Upper lobe of left lung (tissue), 6 donors: ENCODE data around the gene PFN2. TPM values are rescaled to one million over a fixed set of nuclear protein-coding genes. Genes with fewer than 3 reads are reported as not detected.

Experiments
- ATAC-seq, 2 donors: fragments of 200-7000 bp; cut with Tn5 transposase; one replicate each; pipeline ENCODE4 v1.9.1; 2022; ENCODE audit warnings: mild to moderate bottlenecking in 2 of 2, moderate library complexity in 2 of 2; ENCODE audit not compliant: low FRiP score in 2 of 2
- DNase-seq, 2 donors: peaks; one replicate each; pipeline ENCODE4 v3.0.0-alpha.2; 2019 to 2020
- H3K27ac ChIP-seq, 4 donors: fragments of 200-600 bp; sonication (generic); one replicate each; pipeline ENCODE4 v1.5.1; 2016 to 2019
- H3K27me3 ChIP-seq, 4 donors: fragments of 200-600 bp; sonication (generic); one replicate each; pipeline ENCODE4 v1.5.1; 2017 to 2019
- H3K36me3 ChIP-seq, 4 donors: fragments of 200-600 bp; sonication (generic); one replicate each; pipeline ENCODE4 v1.5.1; 2016 to 2019
- H3K4me1 ChIP-seq, 4 donors: fragments of 200-600 bp; sonication (generic); one replicate each; pipeline ENCODE4 v1.5.1; 2018 to 2019
- H3K4me3 ChIP-seq, 4 donors: fragments of 200-600 bp; sonication (generic); one replicate each; pipeline ENCODE4 v1.5.1; 2017 to 2019; ENCODE audit warnings: mild to moderate bottlenecking in 2 of 4, moderate library complexity in 1 of 4
- H3K9me3 ChIP-seq, 4 donors: fragments of 200-600 bp; sonication (generic); one replicate each; pipeline ENCODE4 v1.5.1; 2018 to 2019
- CTCF ChIP-seq, 6 experiments: fragments of 450-650 bp in 4 of 6; fragments of 200-600 bp in 2 of 6; sonication (generic) in 2 of 6; IDR thresholded peaks; one replicate each; pipeline ENCODE4 v1.5.1; 2016 to 2019; ENCODE audit warnings: antibody characterized with exemption in 6 of 6
- EP300 ChIP-seq, 4 donors: sonication (generic); formaldehyde crosslinking; IDR thresholded peaks; one replicate each; pipeline ENCODE4 v1.5.1; 2017; ENCODE audit warnings: antibody characterized with exemption in 4 of 4, control low read depth in 2 of 4
- POLR2A ChIP-seq, 4 donors: fragments of 450-650 bp; IDR thresholded peaks; one replicate each; pipeline ENCODE4 v1.5.1; 2016 to 2017; ENCODE audit warnings: antibody characterized with exemption in 4 of 4, mild to moderate bottlenecking in 2 of 4
- POLR2AphosphoS5 ChIP-seq, 2 donors: sonication (generic); formaldehyde crosslinking; IDR thresholded peaks; one replicate each; pipeline ENCODE4 v1.5.1; 2017; ENCODE audit warnings: antibody characterized with exemption in 2 of 2
- WGBS, 2 donors: methylation state at CpG; one replicate each; pipeline ENCODE4 v1.1.5; 2017 to 2018; 5-methylcytosine and 5-hydroxymethylcytosine counted together
- total RNA-seq, 6 donors: library from RNA; depleted of rRNA in 4 of 6; stranded (reverse); fragments of >200 nt in 4 of 6; gene quantifications; one replicate each; pipeline versions ENCODE4 v1.1.0 to v1.2.1, GENCODE V29; 2016 to 2021
- donor health status: DM: no; HTN: no; CAD: no; lungs with moderate emphysema.
- donor health status: DM: no; HTN: yes; CAD: no; lungs with severe emphysema.

PFN2 gene
- total RNA-seq, 6 donors from 2014 or later, result 6.3 to 38.5 (median 16.8) TPM

- Histone ChIP-seq H3K36me3 (no peaks in the 10 kb centered on the region), H3K27ac (no peak overlapping the region), H3K4me1 (no peaks in the 10 kb centered on the region), H3K27me3 (no peaks in the 10 kb centered on the region), H3K4me3 (no peak overlapping the region), H3K9me3 (no peaks in the 10 kb centered on the region)
- TF ChIP-seq EP300 (IDR thresholded peaks at IDR 0.05), result no peak
- no peak for TF ChIP-seq CTCF (IDR thresholded peaks at IDR 0.05)
- TF ChIP-seq POLR2A (IDR thresholded peaks at IDR 0.05), result no peak
- no peak for TF ChIP-seq POLR2AphosphoS5 (IDR thresholded peaks at IDR 0.05)
- no peak for ATAC-seq
- DNase-seq, result no peak
- WGBS, 2 donors, result 70 to 81% methylated on average over 2 of the region's 2 CpGs
These were observed 6.7 kb upstream of the PFN2 start for GRCh38 chr3:149977386-149977785.

GRCh38 chr3:149975919-149976318, 5.2 kb upstream of the PFN2 start:
- no peak for DNase-seq
- H3K4me1 ChIP-seq, result peaks cover 0 to 11% (median 5%) of the 10 kb centered on the region in 4 donors
- no peak for ATAC-seq
- H3K27ac ChIP-seq, result no peak overlapping the region
- peaks cover 0 to 3% (median 1%) of the 10 kb centered on the region in 4 donors for H3K27me3 ChIP-seq
- H3K4me3 ChIP-seq, result no peak overlapping the region
- TF ChIP-seq POLR2A (IDR thresholded peaks at IDR 0.05) (no peak), CTCF (IDR thresholded peaks at IDR 0.05) (no peak), EP300 (IDR thresholded peaks at IDR 0.05) (no peak), POLR2AphosphoS5 (IDR thresholded peaks at IDR 0.05) (no peak)
- no peaks in the 10 kb centered on the region for H3K9me3 ChIP-seq
- H3K36me3 ChIP-seq, result no peaks in the 10 kb centered on the region

GRCh38 chr3:149971403-149972075, 844 bp upstream of the PFN2 start:
- H3K9me3 ChIP-seq, result no peaks in the 10 kb centered on the region
- no peak for TF ChIP-seq EP300 (IDR thresholded peaks at IDR 0.05)
- TF ChIP-seq CTCF (IDR thresholded peaks at IDR 0.05), result no peak
- TF ChIP-seq POLR2A (IDR thresholded peaks at IDR 0.05), result no peak
- no peak for TF ChIP-seq POLR2AphosphoS5 (IDR thresholded peaks at IDR 0.05)
- peak; percentile 30 to 67 for ATAC-seq
- peak overlapping the region; percentile 47 to 87 (median 60) for H3K27ac ChIP-seq
- H3K27me3 ChIP-seq, result peaks cover 0 to 7% (median 2%) of the 10 kb centered on the region in 4 donors
- 2 to 6% methylated on average over 8 to 33 of the region's 42 CpGs for WGBS, 2 donors
- no peaks in the 10 kb centered on the region for H3K36me3 ChIP-seq
- DNase-seq, result peak; percentile 54 to 92
- H3K4me3 ChIP-seq, result peak overlapping the region; percentile 71 to 84 (median 80)
- H3K4me1 ChIP-seq, result peaks cover 4 to 29% (median 10%) of the 10 kb centered on the region in 4 donors

GRCh38 chr3:149969940-149970715, 567 bp downstream of the PFN2 start:
- TF ChIP-seq CTCF (IDR thresholded peaks at IDR 0.05), result no peak
- H3K27ac ChIP-seq, result peak overlapping the region; percentile 47 to 87 (median 60)
- no peaks in the 10 kb centered on the region for H3K9me3 ChIP-seq
- ATAC-seq (peak; percentile 80), DNase-seq (peak; percentile 84 to 95)
- no peaks in the 10 kb centered on the region for H3K36me3 ChIP-seq
- H3K4me3 ChIP-seq, result peak overlapping the region; percentile 71 to 84 (median 80)
- peaks cover 0 to 7% (median 2%) of the 10 kb centered on the region in 4 donors for H3K27me3 ChIP-seq
- 1% methylated on average over 23 to 43 of the region's 73 CpGs for WGBS, 2 donors
- peaks cover 4 to 29% (median 10%) of the 10 kb centered on the region in 4 donors for H3K4me1 ChIP-seq
